H1 (cell line): Measurements from ENCODE around the gene HIBCH. TPM values are rescaled to one million over a fixed set of nuclear protein-coding genes. Genes with fewer than 3 reads are reported as not detected.

Experiments
- CTCF ChIA-PET: fragments of 300-600 bp; sonication (Branson Sonifier 250); formaldehyde crosslinking; loops from one replicate; lab custom pipeline; 2021; ENCODE audit not compliant: partially characterized antibody; lab: Charles Lee
- POLR2A ChIA-PET: fragments of 300-600 bp; sonication (Branson Sonifier 250); formaldehyde crosslinking; loops from one replicate; lab custom pipeline; 2021; ENCODE audit warnings: inconsistent platforms; ENCODE audit not compliant: partially characterized antibody; lab: Charles Lee
- DNase-seq, 2 experiments: peaks; one replicate each; pipeline versions ENCODE4 v3.0.0 to v3.0.0-alpha.2; 2010 to 2022; ENCODE audit warnings: low spot score in 2 of 2, low read depth in 1 of 2, mixed read lengths in 1 of 2
- FAIRE-seq: peaks from 2 replicates; lab custom pipeline; 2011; peaks lifted over from hg19 to GRCh38; lab: Jason Lieb, UNC
- H2AFZ ChIP-seq: 2 replicates; pipeline ENCODE4 v1.8.1; 2012; ENCODE audit warnings: low read length, inconsistent platforms
- H2AK5ac ChIP-seq: 2 replicates; pipeline ENCODE4 v1.6.1; 2013; ENCODE audit warnings: low read depth, low read length
- H2BK120ac ChIP-seq: replicated peaks from 2 replicates; pipeline ENCODE3; 2013; ENCODE audit warnings: low read depth, low read length, inconsistent platforms
- H2BK12ac ChIP-seq: 2 replicates; pipeline ENCODE4 v1.6.1; 2013; ENCODE audit warnings: low read depth, low read length
- H2BK15ac ChIP-seq: 2 replicates; pipeline ENCODE4 v1.6.1; 2013; ENCODE audit warnings: low read length
- H2BK20ac ChIP-seq: 2 replicates; pipeline ENCODE4 v1.6.1; 2013; ENCODE audit warnings: low read length
- H2BK5ac ChIP-seq: 2 replicates; pipeline ENCODE4 v1.6.1; 2013; ENCODE audit warnings: low read depth, low read length
- H3K14ac ChIP-seq: 2 replicates; pipeline ENCODE4 v1.6.1; 2013; ENCODE audit warnings: inconsistent platforms; ENCODE audit not compliant: insufficient read length
- H3K18ac ChIP-seq: 2 replicates; pipeline ENCODE4 v1.6.1; 2013; ENCODE audit warnings: low read length; ENCODE audit errors: extremely low read depth
- H3K23ac ChIP-seq: 2 replicates; pipeline ENCODE4 v1.6.1; 2013; ENCODE audit warnings: inconsistent platforms; ENCODE audit not compliant: insufficient read length
- H3K23me2 ChIP-seq: 2 replicates; pipeline ENCODE4 v1.6.1; 2013; ENCODE audit warnings: low read depth, low read length
- H3K27ac ChIP-seq: 2 replicates; pipeline ENCODE4 v1.6.1; 2011; ENCODE audit warnings: low read depth, low read length, inconsistent platforms
- H3K27me3 ChIP-seq, 4 experiments: replicated peaks in 1 of 4; 1 replicate in 1 of 4; 2 replicates in 3 of 4; pipeline versions ENCODE4 v1.6.1 to v1.8.1; 2011 to 2013; ENCODE audit warnings: low read length in 3 of 4, mild to moderate bottlenecking in 3 of 4, inconsistent platforms in 2 of 4, mixed read lengths in 2 of 4, moderate library complexity in 1 of 4; ENCODE audit not compliant: control insufficient read depth in 3 of 4, insufficient read depth in 3 of 4; ENCODE audit errors: extremely low read depth in 1 of 4
- H3K36me3 ChIP-seq, 4 experiments: 2 replicates each; pipeline versions ENCODE4 v1.6.1 to v1.8.1; 2011 to 2013; ENCODE audit warnings: mild to moderate bottlenecking in 4 of 4, low read length in 3 of 4, moderate library complexity in 2 of 4, control low read depth in 1 of 4, inconsistent platforms in 1 of 4; ENCODE audit not compliant: insufficient read depth in 4 of 4, control insufficient read depth in 2 of 4
- H3K4ac ChIP-seq: replicated peaks from 2 replicates; pipeline ENCODE3; 2013; ENCODE audit warnings: low read length, low read depth, mixed read lengths, inconsistent platforms; ENCODE audit not compliant: insufficient read length
- H3K4me1 ChIP-seq, 4 experiments: replicated peaks in 1 of 4; 1 replicate in 1 of 4; 2 replicates in 3 of 4; pipeline versions ENCODE4 v1.6.1 to v1.8.1; 2011 to 2013; ENCODE audit warnings: low read length in 3 of 4, inconsistent platforms in 2 of 4, mixed read lengths in 1 of 4; ENCODE audit not compliant: insufficient read depth in 4 of 4, control insufficient read depth in 3 of 4
- H3K4me2 ChIP-seq, 2 experiments: 2 replicates each; pipeline versions ENCODE4 v1.6.1 to v1.8.1; 2011 to 2013; ENCODE audit warnings: low read depth in 2 of 2, low read length in 2 of 2, control low read depth in 1 of 2, inconsistent platforms in 1 of 2, mild to moderate bottlenecking in 1 of 2; ENCODE audit not compliant: insufficient read depth in 1 of 2
- H3K4me3 ChIP-seq, 4 experiments: fragments of 200-600, 300-600 bp in 1 of 4; sonication (generic), shearing (Covaris generic), sonication (Bioruptor Twin) in 1 of 4; 2 replicates each; pipeline versions ENCODE4 v1.5.1 to v1.8.1; 2011 to 2016; ENCODE audit warnings: low read length in 4 of 4, low read depth in 3 of 4, control low read depth in 2 of 4, inconsistent platforms in 2 of 4, mild to moderate bottlenecking in 2 of 4, mixed read lengths in 1 of 4, moderate library complexity in 1 of 4; ENCODE audit not compliant: insufficient read depth in 2 of 4; ENCODE audit errors: extremely low read depth in 1 of 4
- H3K56ac ChIP-seq: replicated peaks from 2 replicates; pipeline ENCODE3; 2013; ENCODE audit warnings: low read depth, mild to moderate bottlenecking, mixed read lengths, low read length, inconsistent platforms; ENCODE audit not compliant: insufficient read length
- H3K79me1 ChIP-seq: 2 replicates; pipeline ENCODE4 v1.6.1; 2013; ENCODE audit warnings: low read depth, low read length, control low read depth
- H3K79me2 ChIP-seq, 2 experiments: 2 replicates each; pipeline versions ENCODE4 v1.6.1 to v1.8.1; 2012 to 2013; ENCODE audit warnings: low read length in 2 of 2, mild to moderate bottlenecking in 2 of 2, inconsistent platforms in 1 of 2; ENCODE audit not compliant: insufficient read depth in 2 of 2, control insufficient read depth in 1 of 2
- H3K9ac ChIP-seq, 4 experiments: replicated peaks in 1 of 4; 1 replicate in 1 of 4; 2 replicates in 3 of 4; pipeline versions ENCODE4 v1.6.1 to v1.8.1; 2011 to 2013; ENCODE audit warnings: low read depth in 3 of 4, low read length in 3 of 4, control low read depth in 2 of 4, mild to moderate bottlenecking in 2 of 4, moderate library complexity in 2 of 4, inconsistent platforms in 1 of 4; ENCODE audit errors: extremely low read depth in 1 of 4
- H3K9me3 ChIP-seq, 2 experiments: 2 replicates each; pipeline versions ENCODE4 v1.6.1 to v1.8.1; 2012 to 2013; ENCODE audit warnings: mild to moderate bottlenecking in 2 of 2, moderate library complexity in 2 of 2, control low read depth in 1 of 2, inconsistent platforms in 1 of 2, low read depth in 1 of 2, low read length in 1 of 2, mixed read lengths in 1 of 2; ENCODE audit not compliant: insufficient read depth in 2 of 2
- H4K20me1 ChIP-seq, 2 experiments: replicated peaks in 1 of 2; 2 replicates each; pipeline versions ENCODE3 to v1.8.1; 2011 to 2013; ENCODE audit warnings: inconsistent platforms in 2 of 2, low read length in 2 of 2, mild to moderate bottlenecking in 1 of 2; ENCODE audit not compliant: insufficient read depth in 2 of 2, control insufficient read depth in 1 of 2
- H4K5ac ChIP-seq: 2 replicates; pipeline ENCODE4 v1.6.1; 2013; ENCODE audit warnings: low read length, low read depth, mixed read lengths, inconsistent platforms; ENCODE audit not compliant: insufficient read length
- H4K8ac ChIP-seq: 2 replicates; pipeline ENCODE4 v1.8.0; 2013; ENCODE audit warnings: mild to moderate bottlenecking, moderate library complexity, low read length, inconsistent platforms; ENCODE audit not compliant: insufficient read depth; ENCODE audit errors: extremely low read depth
- H4K91ac ChIP-seq: replicated peaks from 2 replicates; pipeline ENCODE3; 2013; ENCODE audit warnings: low read length, mixed read lengths, inconsistent platforms; ENCODE audit not compliant: insufficient read length
- ATF2 ChIP-seq: IDR thresholded peaks from 2 replicates; pipeline ENCODE4 v1.6.1; 2012; ENCODE audit warnings: low read length, inconsistent platforms
- BRCA1 ChIP-seq: IDR thresholded peaks from 2 replicates; pipeline ENCODE4 v1.6.1; 2012; ENCODE audit warnings: low read depth, low read length, improper control_type of control experiment
- E2F6 ChIP-seq: IDR thresholded peaks from 2 replicates; pipeline ENCODE4 v1.6.1; 2012; ENCODE audit warnings: inconsistent platforms
- EGR1 ChIP-seq: IDR thresholded peaks from 2 replicates; pipeline ENCODE4 v1.6.1; 2011; ENCODE audit warnings: low read depth, low read length, borderline replicate concordance
- GTF2F1 ChIP-seq: IDR thresholded peaks from 2 replicates; pipeline ENCODE4 v1.6.1; 2012; ENCODE audit warnings: low read depth, low read length, improper control_type of control experiment, borderline replicate concordance
- PHF8 ChIP-seq: fragments of 200-600 bp; sonication (generic); conservative IDR thresholded peaks from 2 replicates; pipeline ENCODE4 v1.7.1; 2012; ENCODE audit warnings: low read depth, mild to moderate bottlenecking, inconsistent platforms, low read length, moderate library complexity
- RBBP5 ChIP-seq: IDR thresholded peaks from 2 replicates; pipeline ENCODE4 v1.7.1; 2012; ENCODE audit warnings: low read depth, mild to moderate bottlenecking, inconsistent platforms, low read length, moderate library complexity, borderline replicate concordance
- TEAD4 ChIP-seq: IDR thresholded peaks from 2 replicates; pipeline ENCODE4 v1.6.1; 2012; ENCODE audit warnings: low read depth, low read length, inconsistent platforms, mixed read lengths
- WGBS, 2 experiments: shearing (Covaris generic) in 1 of 2; methylation state at CpG; one replicate each; pipeline versions ENCODE4 v1.1.6 to v1.1.7; 2013 to 2015; ENCODE audit warnings: low lambda C conversion rate in 2 of 2, mixed read lengths in 2 of 2, inconsistent platforms in 1 of 2, low coverage in 1 of 2, missing lambda C conversion rate in 1 of 2; ENCODE audit not compliant: insufficient replicate concordance in 2 of 2, insufficient coverage in 1 of 2, insufficient read length in 1 of 2; ENCODE audit errors: extremely low coverage in 1 of 2, missing lambda C conversion rate in 1 of 2; 5-methylcytosine and 5-hydroxymethylcytosine counted together
- polyA plus RNA-seq, 7 experiments: library from polyadenylated mRNA; depleted of rRNA in 3 of 7; stranded (reverse) in 5 of 7; unstranded in 2 of 7; fragments of >200 nt in 5 of 7; fragments of 200-250 nt in 2 of 7; gene quantifications; 1 replicate in 5 of 7; 2 replicates in 1 of 7; 4 replicates in 1 of 7; pipeline versions ENCODE4 v1.2.1 to v1.2.3, GENCODE V29; 2011 to 2013; ENCODE audit warnings: missing spikeins in 2 of 7, mixed read lengths in 2 of 7
- total RNA-seq: library from RNA; stranded (reverse); fragmentation: NEBNext Ultra II Directional; extraction: Animal tissue kit (Norgen Biotek cat#: 25700); gene quantifications from 2 replicates; pipeline ENCODE4 v1.2.1, GENCODE V29; 2021

The HIBCH gene
- total and polyA plus RNA-seq, 2 of the 8 experiments (the other 6 are each of a cell fraction or from before 2014, with no cell fraction given) = 7.5 to 31.8 TPM

- Histone ChIP-seq H3K27me3 (no peaks in the 10 kb centered on the region), H4K5ac (no peak overlapping the region), H2AK5ac (no peak overlapping the region), H2BK120ac (no peak overlapping the region), H3K9ac (no peak overlapping the region; a peak in 1 of 7 replicates), H3K4me2 (peak overlapping the region; percentile 85 to 90), H3K23ac (no peak overlapping the region), H3K36me3 (no peaks in the 10 kb centered on the region; a peak in 1 of 8 replicates), H4K8ac (no peak overlapping the region), H3K9me3 (no peaks in the 10 kb centered on the region), H3K4me3 (peak overlapping the region; percentile 49 to 90 (median 78); a peak in 7 of 8 replicates), H3K56ac (no peak overlapping the region), H3K18ac (no peak overlapping the region), H3K4me1 (peaks cover 0 to 5% (median 0%) of the 10 kb centered on the region in 4 experiments; a peak in 2 of 7 replicates), H3K4ac (no peak overlapping the region), H2BK20ac (no peak overlapping the region), H4K91ac (no peak overlapping the region), H4K20me1 (peaks cover 0 to 3% of the 10 kb centered on the region in 2 experiments), H3K27ac (no peak overlapping the region), H3K79me2 (peaks cover 0 to 25% of the 10 kb centered on the region in 2 experiments; a peak in 2 of 4 replicates), H2AFZ (no peak overlapping the region), H2BK15ac (no peak overlapping the region), H3K14ac (no peak overlapping the region), H2BK5ac (no peak overlapping the region), H2BK12ac (no peak overlapping the region), H3K23me2 (peaks cover 5% of the 10 kb centered on the region; the same call in 1 of the 2 replicates), H3K79me1 (no peaks in the 10 kb centered on the region)
- 92% methylated on average over 4 of the region's 4 CpGs; no CpG with 5 or more reads in 1 of the 2 experiments for WGBS, 2 experiments
- POLR2A ChIA-PET = interaction anchor here (1.3 to 2.2 kb wide), 4 partner anchors 8 to 55 kb away, joined by 3 to 7 read pairs (median 4); partner anchors contain the start of gene INPP1
- DNase-seq (no peak), FAIRE-seq (no peak)
- CTCF ChIA-PET = interaction anchor here (0.6 to 2.4 kb wide), 8 partner anchors 8 to 301 kb away, joined by 3 to 12 read pairs (median 4); no protein-coding TSS in a partner anchor
- TF ChIP-seq BRCA1 (no peak), E2F6 (no peak), RBBP5 (no peak), TEAD4 (no peak), ATF2 (no peak), PHF8 (no peak), EGR1 (no peak), GTF2F1 (no peak)
These were observed 1.1 kb downstream of the HIBCH start for GRCh38 chr2:190318514-190318913.
